ENCODE measurements around the gene FARS2.
"Not testable (repeated sequence)": the region's sequence is repeated elsewhere in the genome, so short reads cannot be mapped to it uniquely, and the experiment has no call there.

Gene FARS2

GRCh38 chr6:5698318-5698717 lies 437.0 kb downstream of the FARS2 start:
- no peak for DNase-seq (ENCODE audit: low spot score)

DNA sequence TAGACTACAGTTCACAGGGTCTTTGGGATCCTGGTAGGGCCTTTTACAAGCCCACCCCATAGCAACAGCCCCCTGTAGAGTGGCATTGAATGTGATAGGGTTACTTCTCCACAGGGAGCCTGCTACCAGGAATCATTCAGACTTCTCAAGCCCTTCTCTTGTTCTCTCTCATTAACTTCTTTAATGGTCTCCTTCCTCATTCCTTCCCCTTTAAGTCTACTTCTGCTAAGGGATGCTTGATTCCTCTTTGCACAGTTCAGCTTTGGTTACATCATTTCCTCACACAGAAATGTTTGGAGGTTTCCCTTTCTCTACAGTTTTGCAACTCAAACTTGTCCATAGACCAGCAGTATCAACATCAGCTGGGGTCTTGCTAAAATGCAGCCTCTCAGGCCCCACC lies 437.8 kb downstream of the FARS2 start:
- not testable (repeated sequence) for DNase-seq (ENCODE audit: low spot score)

DNA sequence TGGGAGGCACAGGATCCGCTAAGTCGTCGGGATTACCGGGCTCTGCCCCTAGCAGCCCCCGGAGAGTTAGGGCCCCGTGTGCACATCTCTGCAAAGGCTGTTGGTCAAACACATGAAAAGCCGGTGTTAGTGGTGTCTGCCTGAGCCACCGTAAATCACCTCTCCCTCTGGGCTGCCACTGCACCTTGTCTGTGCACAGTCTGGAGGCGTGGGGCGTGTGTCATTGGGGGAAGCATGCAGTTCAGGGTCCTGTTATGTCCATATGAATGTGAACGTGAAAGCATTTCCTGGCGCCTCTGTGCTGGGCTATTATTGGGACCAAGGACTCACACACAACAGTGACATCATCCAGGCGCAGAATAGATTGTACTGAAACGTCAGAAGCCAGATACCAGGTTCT lies 439.9 kb downstream of the FARS2 start:
- DNase-seq (ENCODE audit: low spot score), result no peak

DNA sequence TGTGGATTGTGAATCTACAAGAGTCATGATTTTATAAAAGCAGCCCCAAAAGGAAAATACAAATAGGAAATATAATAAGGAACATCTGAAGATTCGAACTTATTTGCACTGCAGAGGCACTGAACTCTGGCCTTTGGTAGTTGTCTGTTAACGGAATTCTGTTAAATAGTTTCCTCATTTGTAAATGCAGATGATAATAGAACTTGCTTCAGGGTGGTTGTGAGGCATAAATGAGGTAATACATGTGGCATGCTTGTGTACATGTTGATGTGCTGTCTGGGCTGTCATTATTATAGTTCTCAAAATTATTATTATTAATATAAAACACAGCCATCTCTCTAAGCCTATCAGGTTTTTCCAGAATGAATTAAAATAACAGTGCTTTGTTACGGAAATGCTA lies 443.4 kb downstream of the FARS2 start:
- no peak for DNase-seq (ENCODE audit: low spot score)

- DNase-seq (ENCODE audit: low spot score), result no peak
Observed at GRCh38 chr6:5705252-5705651, 443.9 kb downstream of the FARS2 start.

DNA sequence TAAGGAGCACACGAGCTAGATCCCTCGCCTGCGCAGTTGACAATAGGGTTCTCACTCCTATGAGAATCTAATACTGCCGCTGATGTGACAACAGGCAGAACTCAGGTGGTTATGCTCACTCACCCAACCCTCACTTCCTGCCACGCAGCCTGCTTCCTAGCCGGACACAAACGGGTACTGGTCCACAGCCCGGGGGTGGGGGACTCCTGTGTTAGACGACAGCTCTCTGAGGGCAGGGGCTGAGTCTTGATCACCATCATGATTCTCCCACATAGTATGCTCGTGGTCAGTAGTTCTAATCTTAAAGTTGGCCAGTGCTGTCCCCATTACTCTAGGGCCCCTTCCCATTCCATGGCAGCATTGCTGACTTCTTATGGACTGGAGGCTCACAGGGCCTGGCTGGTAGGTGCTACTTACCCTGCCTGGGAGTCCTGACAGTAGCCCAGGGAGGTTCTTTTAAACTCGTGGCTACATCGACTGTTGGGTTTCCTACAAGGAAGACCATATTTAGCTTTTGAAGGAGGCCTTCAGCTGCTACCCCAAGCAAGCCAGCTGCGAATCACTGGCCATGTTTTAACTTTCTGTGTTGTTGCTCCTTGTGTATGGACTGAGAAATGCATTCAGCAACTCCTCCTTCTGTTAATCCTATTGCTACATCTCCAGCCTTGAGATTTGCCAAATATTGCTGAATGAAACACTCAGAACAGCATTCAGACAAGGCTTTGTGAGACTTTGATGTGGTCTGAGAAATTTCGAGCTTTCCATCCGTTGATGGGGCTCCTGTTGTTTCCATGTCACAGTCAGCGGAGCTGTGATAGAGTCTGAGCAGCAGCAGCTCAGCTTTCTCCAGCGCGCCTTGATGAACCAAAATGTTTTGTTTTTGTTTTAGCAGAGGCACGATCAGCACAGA lies 445.1 kb downstream of the FARS2 start:
- DNase-seq (ENCODE audit: low spot score), result no peak

GRCh38 chr6:5707281-5708045 lies 446.1 kb downstream of the FARS2 start:
- DNase-seq (ENCODE audit: low spot score), result no peak

DNA sequence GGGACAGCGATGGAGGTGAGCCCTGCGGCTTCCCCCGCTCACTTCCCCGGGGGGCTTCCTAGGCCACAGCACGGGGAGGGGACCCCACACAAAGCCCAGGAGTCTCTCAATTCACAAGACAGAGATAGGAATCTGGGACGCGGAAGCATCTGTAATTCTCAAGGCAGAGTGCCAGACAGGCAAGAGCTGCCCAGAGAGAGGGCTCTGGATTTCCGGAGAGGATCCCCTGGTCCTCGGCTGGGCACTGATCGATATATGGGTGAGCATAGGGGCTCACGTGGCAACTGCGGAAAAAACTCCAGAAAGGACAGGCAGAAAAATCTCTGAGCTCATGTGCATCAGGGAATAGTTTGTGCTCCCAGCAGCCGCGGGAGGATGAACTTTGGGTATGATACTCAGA lies 449.2 kb downstream of the FARS2 start:
- no peak for DNase-seq (ENCODE audit: low spot score)

- no peak for DNase-seq (ENCODE audit: low spot score)
Observed at GRCh38 chr6:5710936-5711335, 449.6 kb downstream of the FARS2 start.

- DNase-seq (ENCODE audit: low spot score), result no peak
Observed at GRCh38 chr6:5712349-5713215, 451.3 kb downstream of the FARS2 start.

DNA sequence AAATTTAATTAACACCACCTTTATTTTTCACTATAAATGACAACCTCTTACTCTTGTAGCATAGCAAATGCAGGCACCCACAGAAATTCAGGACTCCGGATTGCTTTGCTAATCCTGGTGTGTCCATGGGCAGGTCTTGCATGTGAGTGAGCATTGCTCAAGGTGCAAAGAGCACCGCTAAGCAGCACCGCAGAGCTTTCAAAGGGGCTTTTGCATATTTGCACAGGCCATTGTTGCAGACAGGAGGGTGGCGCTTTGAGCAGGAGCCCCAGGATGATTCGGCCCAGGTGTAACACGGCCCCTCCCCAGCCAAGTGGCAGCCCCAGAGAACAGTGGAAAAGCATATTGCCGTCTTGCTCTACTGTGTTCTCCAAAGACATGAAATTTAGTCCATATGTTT lies 452.2 kb downstream of the FARS2 start:
- no peak for DNase-seq (ENCODE audit: low spot score)

GRCh38 chr6:5718231-5718947 lies 457.1 kb downstream of the FARS2 start:
- DNase-seq (ENCODE audit: low spot score), result no peak

GRCh38 chr6:5723841-5724691 lies 462.8 kb downstream of the FARS2 start:
- DNase-seq (ENCODE audit: low spot score), result no peak

DNA sequence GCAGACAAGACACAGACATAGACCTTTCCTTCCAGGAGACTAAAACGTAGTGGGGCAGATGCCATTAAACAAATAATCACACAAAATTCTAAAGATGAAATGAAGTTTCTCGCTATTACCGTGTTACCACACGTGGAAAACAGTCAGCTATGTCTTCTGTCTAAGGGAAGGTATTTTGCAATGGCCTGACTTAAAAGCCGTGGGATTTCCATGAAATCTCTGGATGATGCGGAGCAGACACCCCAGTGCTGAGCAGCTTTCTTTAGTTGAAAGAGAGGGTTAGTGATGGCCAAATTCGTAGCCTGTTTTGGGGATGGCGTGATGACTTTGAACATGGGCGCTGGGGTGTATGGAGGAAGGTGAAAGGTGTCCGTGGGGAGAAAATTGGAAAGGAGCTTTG lies 463.6 kb downstream of the FARS2 start:
- no peak for DNase-seq (ENCODE audit: low spot score)

- no peak for DNase-seq (ENCODE audit: low spot score)
Observed at GRCh38 chr6:5726976-5727718, 465.8 kb downstream of the FARS2 start.

DNA sequence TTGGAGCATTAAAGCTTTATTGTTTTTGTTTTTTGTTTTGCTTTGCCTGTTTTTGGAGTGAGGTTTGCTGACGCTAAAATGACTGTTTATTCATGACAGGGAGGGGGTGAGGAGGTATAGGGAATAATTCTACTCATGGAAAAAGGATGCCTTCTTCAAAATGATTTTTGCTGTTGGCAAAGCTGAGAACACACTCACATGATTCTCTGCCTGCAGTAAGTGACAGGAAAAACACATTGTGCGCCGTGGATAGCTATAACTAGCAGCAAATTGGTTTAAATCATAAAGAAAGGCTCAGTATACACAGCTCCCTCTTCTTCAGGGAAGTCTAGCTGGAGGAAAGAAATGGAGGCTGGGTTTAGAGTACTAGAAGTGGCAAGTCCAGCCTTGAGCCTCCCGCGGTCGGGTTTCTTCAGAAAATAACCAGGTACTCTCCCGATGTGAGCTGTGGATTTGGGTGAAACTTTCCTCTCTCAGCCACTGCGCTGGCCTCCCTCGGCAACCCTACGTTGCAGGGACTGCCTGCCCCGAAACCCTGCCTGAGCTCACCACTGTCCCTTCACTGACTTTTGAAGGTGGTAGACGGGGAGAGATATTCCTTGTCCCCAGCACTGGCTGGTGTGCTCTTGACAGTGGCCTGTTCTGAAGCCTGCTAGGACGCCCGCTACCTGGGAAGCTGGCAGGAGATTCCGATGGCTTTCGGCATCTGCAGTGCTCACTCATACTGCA lies 467.2 kb downstream of the FARS2 start:
- no peak for DNase-seq (ENCODE audit: low spot score)

DNA sequence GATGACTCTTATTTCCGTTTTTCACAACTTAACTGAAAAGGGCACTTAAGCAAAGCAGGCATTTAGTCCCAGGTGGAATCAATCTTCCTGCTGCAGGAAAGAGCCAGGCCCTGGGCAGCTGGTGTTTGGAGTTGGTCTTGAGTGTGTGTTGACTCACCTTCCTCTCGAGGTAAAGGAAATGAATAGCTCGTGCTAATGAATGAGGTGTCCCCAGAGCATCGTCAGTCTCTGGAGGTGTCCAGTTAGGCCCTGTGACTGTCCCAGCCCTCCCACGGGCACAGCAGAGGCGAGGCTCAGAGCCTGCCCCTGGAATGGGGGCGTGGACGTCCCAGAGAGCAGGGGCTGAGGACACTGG lies 467.7 kb downstream of the FARS2 start:
- no peak for DNase-seq (ENCODE audit: low spot score)

DNA sequence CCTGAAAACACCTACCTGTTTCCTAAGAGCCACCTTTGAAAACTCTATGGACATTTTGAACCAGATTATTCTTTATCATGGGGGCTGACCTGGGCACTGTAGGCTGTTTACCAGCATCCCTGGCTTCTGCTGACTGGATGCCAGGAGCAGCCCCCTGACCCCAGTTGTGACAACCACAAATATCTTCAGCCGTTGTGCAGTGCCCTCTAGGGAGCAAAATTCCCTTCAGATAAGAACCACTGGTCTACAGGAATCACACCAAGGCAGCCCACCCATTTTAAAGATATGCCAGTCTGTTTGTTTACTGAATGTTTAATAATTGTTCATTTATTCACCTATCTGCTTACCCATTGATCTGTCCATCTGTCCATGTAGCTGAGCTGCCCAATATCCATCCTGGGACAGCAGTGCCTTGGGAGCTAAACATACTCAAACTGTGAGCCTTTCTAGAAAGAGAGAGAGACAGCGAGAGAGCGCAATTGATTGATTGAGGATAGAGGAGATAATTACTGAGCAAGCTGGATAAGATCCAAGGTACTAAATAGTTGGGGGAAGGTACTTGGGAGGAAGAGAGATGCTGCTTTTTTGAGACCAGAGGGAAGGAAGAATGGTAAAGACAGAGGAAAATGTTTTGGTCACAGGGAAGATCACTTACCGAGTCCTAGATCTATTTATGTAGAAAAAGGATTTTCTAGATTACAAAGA lies 468.7 kb downstream of the FARS2 start:
- no peak for DNase-seq (ENCODE audit: low spot score)
